Smooth muscle cell of the brain vasculature (primary cell): ENCODE results near the gene LGALS14.

Source experiments
- DNase-seq: peaks from one replicate; pipeline ENCODE4 v3.0.0-alpha.2; 2012; ENCODE audit warnings: low read depth, low spot score

LGALS14 gene

GRCh38 chr19:39746836-39747529, 42.7 kb downstream of the LGALS14 start:
- no peak for DNase-seq

GRCh38 chr19:39749981-39750380, 45.7 kb downstream of the LGALS14 start:
- no peak for DNase-seq

- DNase-seq: no peak
Observed at GRCh38 chr19:39752390-39752789, 48.1 kb downstream of the LGALS14 start.

- no peak for DNase-seq
Observed at GRCh38 chr19:39752795-39753194, 48.5 kb downstream of the LGALS14 start.

- DNase-seq: no peak
Observed at GRCh38 chr19:39754544-39754943, 50.3 kb downstream of the LGALS14 start.

- no peak for DNase-seq
Observed at GRCh38 chr19:39754971-39755370, 50.7 kb downstream of the LGALS14 start.
